OCI-M2 (cell line): ENCODE data around the gene ZFAND2A.
"Not testable (repeated sequence)": the region's sequence is repeated elsewhere in the genome, so short reads cannot be mapped to it uniquely, and the experiment has no call there.

ENCODE experiments used
- DNase-seq: peaks from one replicate; lab custom pipeline; 2025; ENCODE audit not compliant: unreplicated experiment; lab: John Stamatoyannopoulos, UW

Gene ZFAND2A

GRCh38 chr7:1175967-1176851 lies 16.2 kb upstream of the ZFAND2A start:
- no peak for DNase-seq

- DNase-seq = no peak
Observed at GRCh38 chr7:1175597-1175966, 15.6 kb upstream of the ZFAND2A start.

DNA sequence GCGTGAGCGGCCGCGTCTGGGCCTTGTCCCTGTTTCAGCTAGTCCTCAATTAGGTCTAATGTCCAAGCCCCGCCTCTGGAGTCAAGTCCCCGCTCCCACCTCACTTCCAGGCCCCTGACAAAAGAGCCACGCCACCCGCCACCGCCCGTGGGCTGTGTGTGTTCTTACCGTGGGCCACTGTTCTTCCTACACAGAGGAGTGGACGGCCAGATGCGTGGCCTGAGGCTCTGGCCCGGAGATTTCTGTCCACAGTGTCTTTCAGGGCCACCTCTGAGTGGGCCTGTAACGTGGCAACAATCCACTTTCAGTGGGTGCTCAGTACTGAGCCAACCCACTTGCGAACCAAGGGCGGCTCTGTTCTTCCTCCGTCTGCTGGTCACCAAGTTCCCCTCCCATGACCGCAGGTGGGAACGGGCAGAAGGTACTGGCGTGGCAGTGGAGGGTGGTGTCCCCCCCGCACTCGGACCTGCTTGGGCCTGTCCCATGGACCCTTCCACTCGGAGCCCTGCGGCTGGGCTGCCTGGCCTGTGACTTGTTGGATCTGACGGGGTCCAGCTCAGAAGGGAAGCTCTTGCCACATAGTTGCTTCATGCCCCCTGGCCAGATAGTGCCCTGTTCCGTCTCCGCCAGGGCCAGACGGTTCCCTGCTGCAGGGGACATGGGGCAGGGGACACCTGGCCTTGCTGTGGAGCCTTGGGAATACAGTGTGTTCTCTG lies 15.0 kb upstream of the ZFAND2A start:
- DNase-seq = no peak

DNA sequence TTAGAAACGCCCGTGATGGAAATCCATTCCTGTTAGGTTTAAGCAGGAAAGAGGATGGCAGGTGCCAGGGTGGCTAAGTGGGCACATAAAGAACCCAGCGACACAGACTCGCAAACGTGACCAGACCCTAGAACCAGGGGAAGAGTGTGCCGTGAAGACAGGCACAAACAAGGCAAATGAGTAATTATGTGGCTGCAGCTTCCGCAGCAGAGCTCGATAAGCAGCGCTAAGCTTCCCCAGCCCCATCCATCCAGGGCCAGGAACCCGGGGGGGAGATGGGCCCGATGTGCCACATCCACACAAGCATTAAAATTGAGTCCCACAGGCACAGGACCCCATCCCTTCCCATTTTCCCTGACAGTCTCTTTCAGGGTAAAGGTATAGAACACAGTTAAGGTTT lies 14.0 kb upstream of the ZFAND2A start:
- DNase-seq = no peak

- DNase-seq = no peak
Observed at GRCh38 chr7:1172666-1173523, 12.9 kb upstream of the ZFAND2A start.

- not testable (repeated sequence) for DNase-seq
Observed at GRCh38 chr7:1171516-1171915, 11.5 kb upstream of the ZFAND2A start.

DNA sequence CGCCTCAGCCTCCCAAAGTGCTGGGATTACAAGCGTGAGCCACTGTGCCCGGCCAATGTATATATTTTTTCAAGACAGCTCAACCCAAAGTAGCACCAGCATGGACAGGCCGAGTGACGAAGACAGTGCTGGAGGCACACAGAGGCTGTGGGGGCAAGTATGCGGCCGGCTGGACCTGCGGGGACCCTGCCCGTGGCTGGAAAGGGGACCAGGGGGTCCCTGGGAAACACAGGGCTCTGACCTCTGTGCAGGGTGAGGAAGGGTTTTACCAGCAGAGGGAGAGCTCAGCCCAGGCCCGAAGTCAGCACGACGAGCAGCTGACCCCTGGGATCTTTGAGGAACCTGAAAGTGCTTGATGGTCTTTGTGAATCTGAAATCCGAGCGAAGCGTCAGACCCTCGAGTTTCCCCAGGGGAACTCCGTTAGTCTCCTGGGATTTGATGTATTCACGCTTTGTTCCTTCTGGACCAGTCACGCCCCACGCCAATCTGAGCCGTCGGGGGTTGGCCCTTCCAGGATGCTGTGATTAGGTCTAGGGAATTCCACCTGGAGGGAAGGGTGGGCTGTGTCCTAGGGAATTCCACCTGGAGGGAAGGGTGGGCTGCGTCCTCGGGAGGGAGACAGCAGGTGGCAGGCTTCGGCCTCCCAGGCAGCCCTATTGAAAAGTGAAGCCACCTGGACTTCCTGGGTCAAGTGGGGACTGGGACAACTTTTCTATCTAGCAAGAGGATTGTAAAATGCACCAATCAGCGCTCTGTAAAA lies 10.9 kb upstream of the ZFAND2A start:
- no peak for DNase-seq

DNA sequence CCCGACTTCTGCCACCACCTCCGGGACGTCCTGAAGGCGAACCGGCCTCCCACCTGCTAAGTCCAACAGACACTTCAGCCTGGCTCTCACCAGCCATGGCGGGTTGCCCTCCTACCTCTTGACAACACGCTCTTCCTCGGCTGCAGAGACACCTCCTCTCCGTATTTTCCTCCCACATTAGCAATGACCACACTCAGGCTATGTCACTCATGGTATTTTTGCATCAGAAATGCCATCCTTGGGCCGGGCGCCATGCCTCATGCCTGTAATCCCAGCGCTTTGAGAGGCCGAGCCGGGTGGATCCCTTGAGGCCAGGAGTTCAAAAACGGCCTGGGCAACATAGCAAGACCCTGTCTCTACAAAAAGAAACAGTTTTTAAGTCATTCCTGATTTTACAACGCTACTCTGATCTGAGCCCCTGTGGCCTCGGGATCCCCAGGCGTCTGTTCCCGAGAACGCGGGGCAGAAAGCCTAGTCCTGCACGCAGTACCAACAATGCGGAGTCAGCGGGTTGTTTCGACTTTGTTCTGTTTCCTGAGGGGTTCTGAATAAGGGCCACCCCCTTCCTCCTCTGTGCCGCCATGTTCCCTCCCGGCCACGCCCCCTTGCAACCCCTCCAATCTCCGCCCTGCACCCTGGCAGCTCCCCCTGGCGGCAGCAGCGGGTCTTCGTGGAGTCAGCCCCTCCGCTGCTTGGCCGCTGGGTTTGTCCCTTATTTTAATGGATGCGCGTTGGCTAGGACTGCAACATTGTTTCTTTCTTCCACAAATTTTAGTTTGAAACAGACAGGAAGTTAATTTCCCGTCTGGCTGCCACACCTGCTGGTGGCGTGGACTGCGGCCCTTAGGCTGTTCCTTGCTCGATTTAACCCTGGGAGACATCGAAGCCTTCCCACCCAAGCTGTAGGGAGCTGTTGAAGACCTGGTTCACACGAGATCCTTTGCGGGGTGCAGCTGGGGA lies 9.7 kb upstream of the ZFAND2A start:
- no peak for DNase-seq

DNA sequence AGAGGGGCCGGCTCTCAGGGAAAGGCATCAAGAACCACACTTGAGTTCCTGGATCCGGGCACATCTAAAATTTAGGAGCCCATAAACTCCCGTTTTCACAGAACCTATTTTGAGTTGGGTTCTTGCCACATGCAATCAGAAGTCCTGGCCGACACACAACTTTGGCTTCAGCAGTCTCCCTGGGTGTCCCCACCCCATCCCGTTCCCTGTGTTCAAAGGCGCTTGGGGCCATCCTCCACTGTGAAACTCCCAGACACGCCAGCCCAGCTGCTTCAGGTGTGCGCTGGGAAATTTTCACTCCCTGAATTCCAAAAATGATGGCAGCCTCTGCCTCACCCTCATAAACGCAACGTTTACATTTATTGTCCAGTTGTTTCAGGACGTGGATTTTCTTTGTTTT lies 8.4 kb upstream of the ZFAND2A start:
- no peak for DNase-seq

DNA sequence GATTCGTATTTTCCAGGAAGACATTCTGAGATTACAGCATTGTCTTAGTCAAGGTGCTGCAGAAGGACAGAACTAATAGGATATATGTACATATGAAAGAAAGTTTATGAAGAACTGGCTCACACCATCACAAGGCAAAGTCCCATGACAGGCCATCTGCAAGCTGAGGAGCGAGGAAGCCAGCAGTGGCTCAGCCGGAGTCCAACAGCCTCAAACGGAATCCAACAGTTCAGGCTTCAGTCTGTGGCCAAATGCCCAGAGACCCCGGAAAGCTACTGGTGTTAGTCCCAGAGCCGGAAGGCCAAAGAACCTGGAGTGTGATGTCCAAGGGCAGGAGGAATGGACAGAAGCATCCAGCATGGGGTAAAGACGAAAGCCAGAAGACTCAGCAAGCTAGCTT lies 4.4 kb upstream of the ZFAND2A start:
- DNase-seq = no peak

DNA sequence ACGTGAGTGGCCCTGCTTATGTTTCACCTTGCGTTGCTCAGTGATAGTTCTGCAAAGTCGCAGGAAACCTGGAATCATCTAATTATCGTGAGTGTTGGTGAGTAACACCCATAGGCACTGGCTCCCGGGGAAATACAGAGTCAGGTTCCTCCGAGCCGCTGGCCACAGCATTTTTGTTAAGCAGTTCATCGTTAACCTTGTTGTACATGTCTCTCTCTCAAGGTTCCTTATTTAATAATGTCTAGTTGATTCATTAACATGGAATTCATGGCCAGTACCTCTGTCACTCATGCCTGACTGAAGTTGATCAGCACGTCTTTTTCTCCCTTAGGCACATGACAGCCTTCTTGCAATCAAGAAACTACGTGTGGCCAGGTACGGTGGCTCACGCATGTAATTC lies 3.1 kb upstream of the ZFAND2A start:
- no peak for DNase-seq

DNA sequence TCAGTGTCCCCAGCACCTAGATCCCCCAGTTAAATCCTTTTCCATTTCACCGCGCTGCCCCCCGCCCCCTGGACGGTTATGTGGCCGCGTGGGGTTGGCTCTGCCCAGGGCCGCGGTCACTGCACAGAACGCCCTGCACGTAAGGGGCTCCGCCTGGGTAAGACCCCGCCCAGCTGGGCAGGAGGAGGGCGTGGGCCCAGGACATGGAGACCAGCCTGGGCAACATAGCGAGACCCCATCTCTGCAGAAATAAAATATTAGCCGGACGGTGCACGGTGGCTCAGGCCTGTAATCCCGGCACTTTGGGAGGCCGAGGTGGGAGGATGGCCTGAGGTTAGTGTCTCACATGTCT lies 650 bp upstream of the ZFAND2A start:
- DNase-seq = no peak

DNA sequence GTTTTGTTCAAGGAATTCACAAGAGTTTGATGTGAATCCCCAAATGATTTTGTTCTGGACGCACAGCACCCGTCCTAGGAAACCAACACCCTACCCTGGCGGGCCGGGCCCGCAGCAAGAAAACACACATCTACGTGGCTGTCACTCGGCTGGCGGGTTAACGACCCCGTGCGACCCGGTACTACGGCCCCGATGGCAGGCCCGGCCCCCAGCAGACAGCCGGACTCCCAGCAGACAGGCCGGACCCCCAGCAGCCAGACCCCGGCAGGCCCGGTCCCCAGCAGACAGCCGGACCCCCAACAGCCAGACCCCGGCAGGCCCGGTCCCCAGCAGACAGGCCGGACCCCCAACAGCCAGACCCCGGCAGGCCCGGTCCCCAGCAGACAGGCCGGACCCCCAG lies 765 bp downstream of the ZFAND2A start:
- DNase-seq = not testable (repeated sequence)

GRCh38 chr7:1158203-1159126 lies 1.5 kb downstream of the ZFAND2A start:
- no peak for DNase-seq

GRCh38 chr7:1156782-1157535 lies 3.0 kb downstream of the ZFAND2A start:
- DNase-seq = no peak

DNA sequence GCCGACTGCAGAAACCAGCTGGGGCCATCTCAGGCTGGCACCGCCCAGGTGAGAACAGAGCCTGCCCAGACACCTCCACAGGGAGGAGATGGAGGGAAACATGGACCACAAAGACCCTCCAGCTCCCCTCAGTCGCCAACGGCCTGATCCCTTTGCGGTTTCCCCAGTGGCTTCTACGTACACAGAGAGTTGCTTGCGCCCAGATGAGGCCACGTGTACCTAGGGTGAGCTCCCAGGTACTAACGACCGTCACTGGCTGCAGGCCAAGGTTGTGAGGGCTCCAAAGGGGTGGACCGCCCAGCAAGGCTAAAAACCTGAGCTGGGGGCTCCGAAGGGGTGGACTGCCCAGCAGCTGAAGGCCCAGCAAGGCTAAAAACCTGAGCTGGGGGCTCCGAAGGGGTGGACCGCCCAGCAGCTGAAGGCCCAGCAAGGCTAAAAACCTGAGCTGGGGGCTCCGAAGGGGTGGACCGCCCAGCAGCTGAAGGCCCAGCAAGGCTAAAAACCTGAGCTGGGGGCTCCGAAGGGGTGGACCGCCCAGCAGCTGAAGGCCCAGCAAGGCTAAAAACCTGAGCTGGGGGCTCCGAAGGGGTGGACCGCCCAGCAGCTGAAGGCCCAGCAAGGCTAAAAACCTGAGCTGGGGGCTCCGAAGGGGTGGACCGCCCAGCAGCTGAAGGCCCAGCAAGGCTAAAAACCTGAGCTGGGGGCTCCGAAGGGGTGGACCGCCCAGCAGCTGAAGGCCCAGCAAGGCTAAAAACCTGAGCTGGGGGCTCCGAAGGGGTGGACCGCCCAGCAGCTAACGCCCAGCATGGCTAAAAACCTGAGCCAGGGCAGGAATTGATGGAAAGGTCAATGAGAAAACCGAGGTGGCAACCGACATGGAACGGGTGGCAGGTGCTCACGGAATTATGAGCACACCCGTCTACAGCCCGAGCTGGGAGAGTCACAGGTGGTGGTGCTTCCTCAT lies 3.9 kb downstream of the ZFAND2A start:
- not testable (repeated sequence) for DNase-seq
